K562 (cell line): ENCODE measurements around the gene TRAPPC2L. TPM values are rescaled to one million over a fixed set of nuclear protein-coding genes. Genes with fewer than 3 reads are reported as not detected.
A peak's percentile ranks its signal among the peaks of the same experiment; 100 is the strongest.

Experiments used
- ADNP ChIP-seq: fragments of 200-800 bp; sonication (Bioruptor generic); IDR thresholded peaks from 2 replicates; pipeline ENCODE4 v1.6.1; 2016; ENCODE audit warnings: missing genetic modification characterization, missing compliant biosample characterization
- ATF3 ChIP-seq, 2 experiments: fragments of 450-650 bp in 1 of 2; sonication (generic) in 1 of 2; formaldehyde crosslinking in 1 of 2; IDR thresholded peaks in 1 of 2; conservative IDR thresholded peaks in 1 of 2; 2 replicates each; pipeline versions ENCODE4 v1.6.1 to v1.8.1; 2016 to 2023; ENCODE audit warnings: mild to moderate bottlenecking in 2 of 2, moderate library complexity in 2 of 2, inconsistent platforms in 1 of 2, missing genetic modification reagents in 1 of 2
- CREB1 ChIP-seq, 2 experiments: sonication (generic) in 1 of 2; formaldehyde crosslinking in 1 of 2; IDR thresholded peaks; 2 replicates each; pipeline versions ENCODE4 v1.6.1 to v1.8.0; 2012 to 2022; ENCODE audit warnings: inconsistent platforms in 1 of 2, mild to moderate bottlenecking in 1 of 2, missing genetic modification reagents in 1 of 2, moderate library complexity in 1 of 2
- HINFP ChIP-seq: fragments of 450-650 bp; conservative IDR thresholded peaks from 2 replicates; pipeline ENCODE4 v1.6.1; 2016; ENCODE audit warnings: missing genetic modification characterization, low read depth, mild to moderate bottlenecking, control low read depth, missing compliant biosample characterization
- HMG20B ChIP-seq: fragments of 250-450 bp; sonication (Bioruptor Pico); IDR thresholded peaks from 2 replicates; pipeline ENCODE4 v1.5.0; 2021; ENCODE audit warnings: mild to moderate bottlenecking
- JUN ChIP-seq, 2 experiments: sonication (generic) in 1 of 2; formaldehyde crosslinking in 1 of 2; IDR thresholded peaks; 2 replicates each; pipeline versions ENCODE4 v1.6.1 to v1.8.0; 2012 to 2022; ENCODE audit warnings: borderline replicate concordance in 2 of 2, mild to moderate bottlenecking in 2 of 2, improper control_type of control experiment in 1 of 2, low read depth in 1 of 2, low read length in 1 of 2, missing genetic modification reagents in 1 of 2
- MYC ChIP-seq, 2 experiments: fragments of 250-450 bp in 1 of 2; sonication (Bioruptor Pico) in 1 of 2; IDR thresholded peaks; 2 replicates each; pipeline versions ENCODE4 v1.5.1 to v1.6.1; 2012 to 2021; ENCODE audit warnings: low read depth in 2 of 2, borderline replicate concordance in 1 of 2, improper control_type of control experiment in 1 of 2, low read length in 1 of 2, mild to moderate bottlenecking in 1 of 2, moderate library complexity in 1 of 2
- NR4A1 ChIP-seq, 2 experiments: fragments of 250-450 bp in 1 of 2; fragments of 450-650 bp in 1 of 2; sonication (Bioruptor Pico) in 1 of 2; IDR thresholded peaks; 2 replicates each; pipeline versions ENCODE4 v1.4.0 to v1.6.1; 2016 to 2020; ENCODE audit warnings: mild to moderate bottlenecking in 2 of 2, missing compliant biosample characterization in 1 of 2, missing genetic modification characterization in 1 of 2, moderate library complexity in 1 of 2
- PHTF2 ChIP-seq: fragments of 250-450 bp; sonication (Bioruptor Pico); IDR thresholded peaks from 2 replicates; pipeline ENCODE4 v1.5.0; 2021; ENCODE audit warnings: mild to moderate bottlenecking
- RREB1 ChIP-seq: fragments of 250-450 bp; sonication (Bioruptor Pico); IDR thresholded peaks from 2 replicates; pipeline ENCODE4 v1.4.0; 2020
- ZBTB5 ChIP-seq: fragments of 450-650 bp; IDR thresholded peaks from 2 replicates; pipeline ENCODE4 v1.6.1; 2017; ENCODE audit warnings: antibody characterized with exemption
- ZNF347 ChIP-seq: fragments of 450-650 bp; formaldehyde crosslinking; IDR thresholded peaks from 2 replicates; pipeline ENCODE4 v1.4.0; 2020; ENCODE audit warnings: low read depth, mild to moderate bottlenecking, moderate library complexity
- ZNF668 ChIP-seq: fragments of 250-450 bp; sonication (Bioruptor Pico); IDR thresholded peaks from 2 replicates; pipeline ENCODE4 v1.8.0; 2022; ENCODE audit warnings: mild to moderate bottlenecking, inconsistent platforms
- polyA plus RNA-seq, 8 experiments: library from polyadenylated mRNA; depleted of rRNA in 4 of 8; stranded (reverse) in 5 of 8; unstranded in 3 of 8; fragments of >200 nt; fragmentation: Nextera tagmentation in 2 of 8; fragmentation: Illumina TruSeq in 1 of 8; extraction: Ambion mirVana in 2 of 8; extraction: Trizol in 1 of 8; gene quantifications; 2 replicates each; pipeline versions ENCODE4 v1.2.1 to v1.2.3, GENCODE V29; 2011 to 2014; ENCODE audit warnings: inconsistent platforms in 1 of 8, missing spikeins in 1 of 8
- total RNA-seq, 7 experiments: library from RNA; depleted of rRNA in 6 of 7; stranded (reverse); fragments of >200 nt in 6 of 7; fragmentation: Illumina TruSeq in 2 of 7; extraction: Trizol in 2 of 7; gene quantifications; 2 replicates each; pipeline versions ENCODE4 v1.2.1 to v1.2.3, GENCODE V29; 2011 to 2021; ENCODE audit warnings: low replicate concordance in 1 of 7

TRAPPC2L gene
- total and polyA plus RNA-seq, 9 of the 15 experiments (the other 6 are each of a cell fraction or from before 2014, with no cell fraction given): 60.4 to 398 (median 97.5) TPM

- no peak for TF ChIP-seq ATF3 (IDR thresholded peaks at IDR 0.05)
- TF ChIP-seq ATF3 (CRISPR knock-in tag; conservative IDR thresholded peaks at IDR 0.05): no peak
- TF ChIP-seq CREB1 (IDR thresholded peaks at IDR 0.05): peak; percentile 17; the same call in 1 of the 2 replicates
- TF ChIP-seq CREB1 (CRISPR knock-in tag; IDR thresholded peaks at IDR 0.05): no peak
- no peak for TF ChIP-seq PHTF2
- no peak for TF ChIP-seq ZNF668 (CRISPR knock-in tag)
- no peak for TF ChIP-seq HINFP (tag)
- no peak for TF ChIP-seq HMG20B
- no peak for TF ChIP-seq JUN (IDR thresholded peaks at IDR 0.05; ENCODE audit: borderline replicate concordance, low read depth, low read length)
- 0 out of 2 replicates have a peak, but pooled peaks have one; percentile 35 for TF ChIP-seq JUN (CRISPR knock-in tag; IDR thresholded peaks at IDR 0.05; ENCODE audit: borderline replicate concordance)
- TF ChIP-seq ZNF347 (CRISPR knock-in tag): no peak
- no peak for TF ChIP-seq ADNP (tag)
- no peak for TF ChIP-seq RREB1 (CRISPR knock-in tag)
- no peak for TF ChIP-seq MYC (IDR thresholded peaks at IDR 0.05; ENCODE audit: low read depth, low read length)
- peak; percentile 88; the same call in 1 of the 2 replicates for TF ChIP-seq MYC (CRISPR knock-in tag; IDR thresholded peaks at IDR 0.05; ENCODE audit: borderline replicate concordance, low read depth)
- TF ChIP-seq NR4A1 (CRISPR knock-in tag; IDR thresholded peaks at IDR 0.05): peak; percentile 21; the same call in 1 of the 2 replicates
- no peak for TF ChIP-seq NR4A1 (tag; IDR thresholded peaks at IDR 0.05)
- TF ChIP-seq ZBTB5: no peak
Measured at GRCh38 chr16:88810912-88811768, 45.8 kb upstream of the TRAPPC2L start (continued).
